Activated CD4-positive, alpha-beta T cell treated with anti-CD3 and anti-CD28 coated beads for 48 hours (primary cell): ENCODE data around the gene CUL7.
"Not testable (repeated sequence)": the region's sequence is repeated elsewhere in the genome, so short reads cannot be mapped to it uniquely, and the experiment has no call there.

Experiments used
- DNase-seq: peaks from one replicate; pipeline ENCODE4 v3.0.0-alpha.2; 2020

The CUL7 gene

GRCh38 chr6:43053545-43054205 is at the start of gene CUL7:
CUL7 (minus strand) TSS chr6:43053851; CDS start chr6:43052788, 1,063 bp downstream.
- peak; percentile 94 for DNase-seq

DNA sequence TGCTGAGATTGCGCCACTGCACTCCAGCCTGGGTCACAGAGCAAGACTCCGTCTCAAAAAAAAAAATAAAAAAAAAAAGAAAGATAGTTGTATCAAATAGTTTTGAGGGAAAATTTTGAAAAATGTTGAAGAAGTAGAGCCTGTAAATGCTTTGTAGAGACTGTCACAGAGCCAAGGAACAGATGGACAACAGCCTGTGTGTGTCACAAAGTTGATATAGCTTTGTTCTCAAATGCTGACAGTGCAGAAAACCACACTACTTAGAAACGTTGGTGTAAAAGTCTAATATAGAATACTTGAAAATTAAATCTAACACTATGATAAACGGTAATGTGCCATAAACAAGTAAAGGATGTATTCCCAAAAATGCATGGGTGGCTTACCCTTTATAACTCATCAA is 47.8 kb upstream of the CUL7 start:
- no peak for DNase-seq

DNA sequence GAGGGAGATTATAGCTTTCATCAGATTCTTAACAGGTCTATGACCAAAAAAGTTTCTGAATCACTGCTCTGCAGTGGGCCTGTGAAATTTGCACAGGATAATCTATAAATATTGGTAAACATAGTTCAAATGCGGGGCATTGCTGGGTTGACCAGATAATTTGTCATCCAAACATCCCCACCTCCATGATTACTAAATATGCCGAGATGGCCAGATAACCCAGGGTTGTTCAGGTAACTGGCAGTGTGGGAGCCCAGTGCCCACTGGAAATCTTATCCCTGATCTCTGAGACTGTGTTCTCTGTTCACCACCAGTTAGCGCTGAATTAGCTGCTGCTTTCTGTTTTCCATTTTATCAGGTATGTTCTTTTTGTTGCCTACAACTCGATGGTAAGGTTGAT is 43.9 kb upstream of the CUL7 start:
- DNase-seq = no peak

GRCh38 chr6:43097098-43097489 is 43.4 kb upstream of the CUL7 start:
- DNase-seq = no peak

DNA sequence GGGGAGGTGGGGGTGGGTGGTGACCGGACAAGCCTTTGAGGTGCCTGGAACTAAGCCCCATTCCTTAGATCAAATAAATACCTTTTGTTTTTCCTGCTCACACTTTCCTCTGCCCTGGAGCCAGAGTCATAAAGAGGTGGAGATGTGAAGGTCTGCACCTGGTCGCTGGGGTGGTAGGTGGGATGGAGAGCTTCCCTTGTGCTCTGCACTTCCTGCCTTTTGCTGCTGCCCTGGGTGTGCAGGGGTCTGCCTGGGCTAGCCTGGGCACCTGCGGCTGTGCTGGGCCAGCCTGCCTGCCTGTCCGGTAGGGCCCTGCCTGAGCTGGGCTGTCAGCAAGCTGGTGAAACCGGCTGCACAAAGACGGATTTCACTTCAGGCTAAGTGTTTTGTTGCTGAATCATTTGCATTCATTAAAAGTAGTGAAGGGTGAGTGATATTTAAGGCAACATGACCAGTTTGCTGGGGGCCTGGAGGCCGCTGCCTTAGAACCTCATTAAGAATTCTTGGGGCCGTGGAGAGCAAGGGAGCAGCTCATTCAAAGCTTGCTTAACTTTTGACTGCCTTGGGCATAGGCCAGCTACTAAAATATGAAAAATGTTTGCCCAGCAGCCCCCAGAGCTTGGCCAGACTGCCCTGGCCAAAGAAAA is 42.9 kb upstream of the CUL7 start:
- DNase-seq = no peak

GRCh38 chr6:43095939-43096338 is 42.3 kb upstream of the CUL7 start:
- DNase-seq = no peak

- no peak for DNase-seq
Measured at GRCh38 chr6:43093436-43094289, 40.0 kb upstream of the CUL7 start.

- no peak for DNase-seq
Measured at GRCh38 chr6:43092635-43093034, 39.0 kb upstream of the CUL7 start.

- DNase-seq = no peak
Measured at GRCh38 chr6:43091436-43091991, 37.9 kb upstream of the CUL7 start.

DNA sequence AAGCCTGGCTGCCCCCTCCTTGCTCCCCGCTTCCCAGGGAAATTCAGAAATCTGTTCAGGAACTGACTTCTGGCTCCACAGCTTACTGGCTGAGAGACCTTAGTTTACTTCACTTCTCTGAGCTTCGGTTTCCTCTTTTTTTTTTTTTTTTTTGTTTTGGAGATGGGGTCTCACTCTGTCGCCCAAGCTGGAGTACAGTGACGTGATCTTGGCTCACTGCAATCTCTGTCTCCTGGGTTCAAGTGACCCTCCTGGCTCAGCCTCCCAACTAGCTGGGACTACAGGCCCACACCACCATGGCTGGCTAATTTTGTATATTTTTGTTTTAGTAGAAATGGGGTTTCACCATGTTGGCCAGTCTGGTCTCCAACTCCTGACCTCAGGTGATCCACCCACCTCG is 37.4 kb upstream of the CUL7 start:
- no peak for DNase-seq

- no peak for DNase-seq
Measured at GRCh38 chr6:43090559-43090956, 36.9 kb upstream of the CUL7 start.

- no peak for DNase-seq
Measured at GRCh38 chr6:43089874-43090558, 36.4 kb upstream of the CUL7 start.

DNA sequence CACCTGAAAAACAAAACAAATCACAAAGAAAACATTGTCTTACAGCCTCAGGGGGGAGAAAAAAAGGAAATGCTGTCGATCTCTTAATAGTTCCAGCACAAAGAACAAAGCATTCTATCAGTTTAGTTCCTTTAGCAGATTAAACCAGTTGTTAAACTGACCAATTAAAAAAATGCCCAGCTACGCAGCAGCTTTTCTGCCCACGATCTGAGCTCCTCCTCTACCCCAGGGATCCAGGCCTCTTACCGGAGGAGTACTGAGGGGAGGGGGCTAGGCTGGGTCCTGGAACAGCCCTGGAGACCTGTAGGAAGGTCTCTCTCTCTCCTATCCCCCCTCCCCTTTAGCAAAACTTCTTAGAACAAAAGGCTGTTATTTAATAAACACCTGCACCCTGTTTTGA is 35.8 kb upstream of the CUL7 start:
- DNase-seq = no peak

DNA sequence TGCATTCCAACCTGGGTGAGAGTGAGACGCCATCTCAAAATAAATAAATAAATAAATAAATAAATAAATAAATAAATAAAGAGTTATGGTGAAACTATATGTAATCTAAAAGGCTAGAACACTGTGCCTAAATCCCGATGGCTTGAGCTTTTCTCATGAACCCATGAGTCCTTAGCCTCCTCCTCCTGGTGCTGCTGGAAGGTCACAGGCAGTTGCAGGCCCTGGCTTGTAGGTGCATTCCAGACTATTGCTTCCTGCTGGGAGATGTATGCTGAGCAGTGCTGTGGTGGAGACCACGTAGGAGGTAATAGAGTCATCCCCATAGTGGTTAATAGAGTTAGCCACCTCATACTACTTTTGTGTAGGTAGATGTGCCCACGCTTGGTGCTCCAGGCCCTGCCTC is 35.0 kb upstream of the CUL7 start:
- no peak for DNase-seq

DNA sequence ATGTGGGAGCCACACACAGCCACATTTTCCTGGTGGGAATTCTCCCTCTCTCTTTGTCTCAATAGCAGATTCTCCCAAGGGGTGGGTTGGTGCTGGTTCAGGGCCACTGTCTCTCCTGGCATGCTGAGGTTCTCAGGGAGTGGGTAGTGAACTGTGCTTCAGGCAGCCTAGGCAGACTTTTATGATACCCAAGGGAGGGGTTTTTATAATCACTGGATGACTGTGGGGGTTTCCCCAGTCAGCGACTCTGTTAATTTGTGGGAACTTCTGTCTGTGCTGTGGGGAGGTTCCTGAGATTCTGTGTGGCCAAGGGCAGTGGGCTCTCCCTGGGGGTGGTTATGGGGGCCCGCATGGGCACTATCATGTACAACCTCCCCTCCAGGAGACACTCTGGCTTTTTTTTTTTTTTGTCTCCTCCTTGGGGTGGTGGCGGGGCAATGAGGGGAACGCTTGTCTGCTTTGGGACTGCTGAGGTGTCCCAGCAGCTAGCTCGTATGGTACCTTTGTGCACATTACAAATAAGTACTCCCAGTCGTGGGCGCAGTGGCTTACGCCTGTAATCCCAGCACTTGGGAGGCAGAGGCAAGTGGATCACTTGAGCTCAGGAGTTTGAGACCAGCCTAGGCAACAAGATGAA is 32.5 kb upstream of the CUL7 start:
- peak; percentile 25 for DNase-seq

- no peak for DNase-seq
Measured at GRCh38 chr6:43082806-43083655, 29.4 kb upstream of the CUL7 start.

GRCh38 chr6:43081922-43082321 is 28.3 kb upstream of the CUL7 start:
- not testable (repeated sequence) for DNase-seq

GRCh38 chr6:43081043-43081442 is 27.4 kb upstream of the CUL7 start:
- no peak for DNase-seq

GRCh38 chr6:43078691-43079090 is 25.0 kb upstream of the CUL7 start:
- no peak for DNase-seq

DNA sequence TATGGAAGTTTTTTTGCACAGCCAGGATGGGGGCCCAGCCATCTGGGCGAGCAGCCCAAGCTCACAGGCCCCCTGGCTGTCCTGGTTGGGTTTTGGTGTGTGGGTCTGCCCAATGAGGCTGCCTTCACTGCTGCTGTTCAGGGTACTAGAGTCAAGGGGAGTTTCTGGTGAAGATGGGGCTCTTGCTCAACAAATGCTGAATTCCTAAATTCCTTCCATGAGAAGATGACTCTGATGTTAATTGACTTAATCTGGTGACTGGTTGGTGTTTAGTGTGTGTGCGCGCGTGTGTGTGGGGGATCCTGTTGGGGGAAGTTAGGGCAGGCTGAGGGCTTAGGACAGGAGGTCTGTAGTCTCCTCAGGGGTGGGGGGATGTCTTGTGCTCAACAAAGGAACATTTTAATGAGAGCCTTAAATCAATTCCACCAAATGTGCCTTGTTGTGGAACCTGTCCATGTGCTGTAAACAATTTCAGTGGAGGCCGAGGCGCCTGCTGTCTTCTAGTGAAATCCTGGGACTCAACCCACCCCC is 24.4 kb upstream of the CUL7 start:
- DNase-seq = no peak

DNA sequence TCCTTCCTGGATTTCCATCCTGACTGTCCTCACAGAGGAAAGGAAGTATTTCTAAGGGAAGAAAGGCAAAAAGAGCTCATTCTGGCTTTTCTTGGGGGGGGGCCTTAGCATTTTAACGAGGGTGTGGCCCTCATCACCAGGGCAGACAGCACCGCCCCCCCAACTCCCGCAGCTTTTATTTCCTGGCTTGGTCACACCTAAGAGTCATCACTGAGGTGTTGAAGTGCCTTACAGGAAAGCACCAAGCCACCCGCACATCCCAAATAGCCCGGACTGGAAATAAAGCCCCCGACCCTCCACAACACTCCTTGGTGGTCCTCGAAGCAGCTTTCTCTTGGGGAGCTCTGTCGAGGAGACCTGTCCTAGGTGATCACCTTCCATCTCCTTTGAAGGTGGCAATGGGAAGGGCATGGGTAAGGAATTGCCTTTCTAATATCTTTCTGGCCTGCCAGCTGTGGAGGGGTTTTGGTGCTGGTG is 23.7 kb upstream of the CUL7 start:
- no peak for DNase-seq
